Small intestine (tissue), 7 donors: ENCODE measurements around the gene ADAMTS4. TPM values are rescaled to one million over a fixed set of nuclear protein-coding genes. Genes with fewer than 3 reads are reported as not detected.

Experiments
- DNase-seq, 2 donors: peaks; one replicate each; pipeline versions ENCODE4 v3.0.0 to v3.0.0-alpha.2; 2013
- FAIRE-seq: peaks from 2 replicates; lab custom pipeline; 2012; peaks lifted over from hg19 to GRCh38; lab: Jason Lieb, UNC
- H3K27ac ChIP-seq, 3 donors: one replicate each; pipeline ENCODE4 v1.5.1; 2013; ENCODE audit warnings: low read length in 2 of 3, mild to moderate bottlenecking in 2 of 3, control low read depth in 1 of 3, inconsistent platforms in 1 of 3, low read depth in 1 of 3, moderate library complexity in 1 of 3
- H3K27me3 ChIP-seq, 3 donors: one replicate each; pipeline ENCODE4 v1.6.1; 2013; ENCODE audit warnings: low read length in 3 of 3, inconsistent platforms in 1 of 3; ENCODE audit not compliant: control insufficient read depth in 3 of 3, insufficient read depth in 3 of 3
- H3K36me3 ChIP-seq, 3 donors: one replicate each; pipeline ENCODE4 v1.6.1; 2013; ENCODE audit warnings: low read length in 3 of 3, inconsistent platforms in 1 of 3, low read depth in 1 of 3, mild to moderate bottlenecking in 1 of 3, moderate library complexity in 1 of 3; ENCODE audit not compliant: control insufficient read depth in 3 of 3, insufficient read depth in 2 of 3
- H3K4me1 ChIP-seq, 3 donors: one replicate each; pipeline ENCODE4 v1.6.1; 2013; ENCODE audit warnings: low read length in 2 of 3, inconsistent platforms in 1 of 3, low read depth in 1 of 3, mild to moderate bottlenecking in 1 of 3, moderate library complexity in 1 of 3; ENCODE audit not compliant: control insufficient read depth in 3 of 3, insufficient read depth in 2 of 3
- H3K4me3 ChIP-seq, 3 donors: one replicate each; pipeline ENCODE4 v1.5.1; 2013; ENCODE audit warnings: low read length in 3 of 3, control low read depth in 1 of 3, inconsistent platforms in 1 of 3, low read depth in 1 of 3, mild to moderate bottlenecking in 1 of 3, moderate library complexity in 1 of 3
- H3K9me3 ChIP-seq, 2 donors: one replicate each; pipeline ENCODE4 v1.6.1; 2013; ENCODE audit warnings: low read depth in 1 of 2, low read length in 1 of 2; ENCODE audit not compliant: control insufficient read depth in 2 of 2, insufficient read depth in 1 of 2
- WGBS, 3 donors: extraction: QIAGEN DNeasy Blood & Tissue Kit; methylation state at CpG; one replicate each; pipeline ENCODE4 v1.1.7; 2013; 5-methylcytosine and 5-hydroxymethylcytosine counted together
- polyA plus RNA-seq, 4 donors: library from polyadenylated mRNA; stranded (reverse) in 3 of 4; unstranded in 1 of 4; fragments of 200-250 nt in 3 of 4; fragments of 120-200 nt in 1 of 4; gene quantifications; one replicate each; pipeline versions ENCODE4 v1.2.1 to v1.2.3, GENCODE V29; 2013
- donor health status: healthy with polysubstance abuse.
- donor health status: control.
- donor health status: control.
- donor health status: Bipolar disorder and iron deficiency.
- donor health status: healthy.

ADAMTS4 gene
- polyA plus RNA-seq, 4 donors = under 0.01 to 7.9 (median 0.78) TPM

DNA sequence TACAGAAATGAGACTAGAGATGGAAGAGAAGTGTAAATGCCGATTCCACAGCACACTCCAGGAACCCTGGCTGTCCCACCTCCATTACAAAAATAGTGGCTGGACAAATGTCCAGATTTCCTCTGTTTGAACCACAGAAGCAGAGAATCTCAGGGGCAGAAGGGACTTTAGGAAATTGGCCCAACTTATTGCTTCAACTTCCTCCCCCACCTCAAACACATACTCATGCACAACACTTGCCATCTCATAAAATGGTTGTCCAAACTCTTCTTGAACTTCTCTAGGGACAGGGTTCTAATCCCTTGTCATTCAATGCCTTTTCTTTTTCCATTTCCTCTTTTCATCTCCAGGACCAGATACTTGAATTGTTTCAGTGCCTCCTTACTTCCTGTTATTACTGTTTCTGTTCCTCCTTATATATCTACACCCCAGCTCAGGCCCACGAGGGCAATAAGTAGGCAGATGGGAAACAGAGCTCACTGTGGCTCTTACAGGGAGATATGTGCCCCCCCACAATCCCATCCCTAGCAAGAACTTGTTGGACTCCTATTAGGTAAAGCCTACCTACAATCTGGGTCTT, 13.0 kb downstream of the ADAMTS4 start:
- 30 to 51% (median 40%) methylated on average over 2 of the region's 2 CpGs for whole genome bisulfite sequencing, 3 donors
- no peak for FAIRE-seq
- Histone ChIP-seq H3K27me3 (no peaks in the 10 kb centered on the region), H3K9me3 (no peaks in the 10 kb centered on the region), H3K4me3 (no peak overlapping the region), H3K27ac (peak overlapping the region; percentile 38 to 84 (median 69)), H3K36me3 (peaks cover 0 to 2% (median 0%) of the 10 kb centered on the region in 3 donors), H3K4me1 (no peaks in the 10 kb centered on the region)
- no peak for DNase-seq

- Histone ChIP-seq H3K9me3 (no peaks in the 10 kb centered on the region), H3K27ac (peak overlapping the region in 2 of 3 donors; percentile 69 to 87), H3K4me3 (no peak overlapping the region), H3K27me3 (no peaks in the 10 kb centered on the region), H3K4me1 (no peaks in the 10 kb centered on the region), H3K36me3 (no peaks in the 10 kb centered on the region)
- DNase-seq = peak; percentile 36 to 72
- 5 to 22% (median 19%) methylated on average over 3 of the region's 3 CpGs for WGBS, 3 donors
- no peak for FAIRE-seq
Observed at GRCh38 chr1:161185282-161185682, 13.6 kb downstream of the ADAMTS4 start.

- Histone ChIP-seq H3K9me3 (no peaks in the 10 kb centered on the region), H3K4me1 (no peaks in the 10 kb centered on the region), H3K27ac (peak overlapping the region in 2 of 3 donors; percentile 61 to 82), H3K4me3 (no peak overlapping the region), H3K27me3 (no peaks in the 10 kb centered on the region), H3K36me3 (no peaks in the 10 kb centered on the region)
- DNase-seq (peak in 1 of 2 donors; percentile 52), FAIRE-seq (no peak)
- 64 to 90% (median 78%) methylated on average over 1 of the region's 1 CpG for WGBS, 3 donors
Observed at GRCh38 chr1:161182214-161182613, 16.6 kb downstream of the ADAMTS4 start.

DNA sequence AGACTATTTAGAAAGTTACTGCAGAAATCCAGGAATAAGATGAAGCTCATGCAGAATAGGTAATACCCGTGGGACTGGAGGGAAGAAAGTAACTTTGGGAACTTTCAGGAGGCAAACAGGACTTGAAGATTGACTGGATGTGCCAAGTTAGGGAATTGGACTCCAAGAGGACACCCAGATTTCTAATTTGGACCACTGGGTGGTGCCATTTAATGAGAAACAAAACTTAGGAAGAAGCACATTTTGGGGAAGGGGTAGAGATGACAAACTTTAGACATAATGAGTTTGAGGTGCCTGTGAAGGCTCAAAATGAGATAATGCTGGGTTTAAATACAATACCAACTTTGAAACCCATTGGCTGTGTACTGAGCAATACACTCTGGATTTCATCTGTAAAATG, 18.2 kb downstream of the ADAMTS4 start:
- H3K27ac ChIP-seq = no peak overlapping the region
- no peaks in the 10 kb centered on the region for H3K9me3 ChIP-seq
- WGBS, 3 donors = 71 to 76% (median 73%) methylated on average over 1 of the region's 1 CpG
- no peaks in the 10 kb centered on the region for H3K27me3 ChIP-seq
- H3K36me3 ChIP-seq = peaks cover 0 to 3% (median 0%) of the 10 kb centered on the region in 3 donors
- no peak for DNase-seq
- FAIRE-seq = no peak
- H3K4me1 ChIP-seq = peaks cover 0 to 7% (median 0%) of the 10 kb centered on the region in 3 donors
- no peak overlapping the region for H3K4me3 ChIP-seq

GRCh38 chr1:161179698-161180097, 19.2 kb downstream of the ADAMTS4 start:
- WGBS, 3 donors = 80 to 91% (median 89%) methylated on average over 3 of the region's 3 CpGs
- no peak overlapping the region for H3K27ac ChIP-seq
- FAIRE-seq (no peak), DNase-seq (no peak)
- no peak overlapping the region for H3K4me3 ChIP-seq
- H3K9me3 ChIP-seq = no peaks in the 10 kb centered on the region
- peaks cover 0 to 7% (median 0%) of the 10 kb centered on the region in 3 donors for H3K4me1 ChIP-seq
- H3K27me3 ChIP-seq = no peaks in the 10 kb centered on the region
- H3K36me3 ChIP-seq = peaks cover 0 to 11% (median 5%) of the 10 kb centered on the region in 3 donors

- Histone ChIP-seq H3K4me1 (peaks cover 0 to 7% (median 3%) of the 10 kb centered on the region in 3 donors), H3K4me3 (peak overlapping the region; percentile 65 to 94 (median 77)), H3K27ac (peak overlapping the region; percentile 60 to 93 (median 76)), H3K9me3 (no peaks in the 10 kb centered on the region), H3K27me3 (no peaks in the 10 kb centered on the region), H3K36me3 (peaks cover 2 to 22% (median 10%) of the 10 kb centered on the region in 3 donors)
- FAIRE-seq = no peak
- DNase-seq = no peak
- WGBS, 3 donors = 20 to 56% (median 44%) methylated on average over 9 of the region's 9 CpGs
Observed at GRCh38 chr1:161177936-161178244, 21.0 kb downstream of the ADAMTS4 start.

- 2 to 5% (median 4%) methylated on average over 46 to 50 of the region's 50 CpGs for WGBS, 3 donors
- no peaks in the 10 kb centered on the region for H3K9me3 ChIP-seq
- no peak for FAIRE-seq
Observed at GRCh38 chr1:161177112-161177935, 21.5 kb downstream of the ADAMTS4 start, which contains the start of gene B4GALT3. Gene B4GALT3 (minus strand): TSS chr1:161177507. CDS start chr1:161176060, 1,447 bp downstream.

GRCh38 chr1:161176468-161177111, 22.3 kb downstream of the ADAMTS4 start:
- FAIRE-seq (no peak), DNase-seq (no peak)
- Histone ChIP-seq H3K27me3 (no peaks in the 10 kb centered on the region), H3K9me3 (no peaks in the 10 kb centered on the region), H3K36me3 (peaks cover 4 to 33% (median 10%) of the 10 kb centered on the region in 3 donors), H3K4me1 (peaks cover 0 to 7% (median 3%) of the 10 kb centered on the region in 3 donors), H3K27ac (peak overlapping the region; percentile 56 to 93 (median 76)), H3K4me3 (peak overlapping the region; percentile 65 to 94 (median 77))
- WGBS, 3 donors = 9 to 14% (median 13%) methylated on average over 16 to 17 of the region's 17 CpGs

More at GRCh38 chr1:161177112-161177935, 21.5 kb downstream of the ADAMTS4 start, which contains the start of gene B4GALT3:
- H3K4me1 ChIP-seq = peaks cover 0 to 7% (median 3%) of the 10 kb centered on the region in 3 donors
- no peaks in the 10 kb centered on the region for H3K27me3 ChIP-seq
- peak within 1 kb of the TSS; percentile 60 to 93 (median 76) for H3K27ac ChIP-seq
- peak; percentile 83 to 96 for DNase-seq
- peaks cover 4 to 26% (median 10%) of the 10 kb centered on the region in 3 donors for H3K36me3 ChIP-seq
- peak within 1 kb of the TSS; percentile 65 to 94 (median 77) for H3K4me3 ChIP-seq
